BLaER1 (cell line): ENCODE measurements around the gene ELMO1.
"Not testable (repeated sequence)": the region's sequence is repeated elsewhere in the genome, so short reads cannot be mapped to it uniquely, and the experiment has no call there.

Experiments used
- H3K27ac ChIP-seq: shearing (Covaris generic); formaldehyde crosslinking; 2 replicates; pipeline ENCODE4 v1.8.1; 2022
- H3K27me3 ChIP-seq: shearing (Covaris generic); formaldehyde crosslinking; 2 replicates; pipeline ENCODE4 v1.8.1; 2022
- H3K36me3 ChIP-seq: shearing (Covaris generic); formaldehyde crosslinking; 2 replicates; pipeline ENCODE4 v1.8.1; 2022
- H3K4me1 ChIP-seq: shearing (Covaris generic); formaldehyde crosslinking; 2 replicates; pipeline ENCODE4 v1.8.1; 2022
- H3K4me2 ChIP-seq: shearing (Covaris generic); formaldehyde crosslinking; 2 replicates; pipeline ENCODE4 v1.8.1; 2022
- H3K4me3 ChIP-seq: shearing (Covaris generic); formaldehyde crosslinking; 2 replicates; pipeline ENCODE4 v1.8.1; 2022
- H3K9ac ChIP-seq: shearing (Covaris generic); formaldehyde crosslinking; 2 replicates; pipeline ENCODE4 v1.8.1; 2022
- H3K9me3 ChIP-seq: shearing (Covaris generic); formaldehyde crosslinking; 2 replicates; pipeline ENCODE4 v1.8.1; 2022
- H4K20me1 ChIP-seq: shearing (Covaris generic); formaldehyde crosslinking; 2 replicates; pipeline ENCODE4 v1.8.1; 2022
- Cebpa-rat ChIP-seq: shearing (Covaris generic); IDR thresholded peaks from 2 replicates; pipeline ENCODE4 v1.8.1; 2022

The ELMO1 gene

GRCh38 chr7:37150856-37151255 lies 297.8 kb downstream of the ELMO1 start:
- no peak for TF ChIP-seq Cebpa-rat
- Histone ChIP-seq H3K9me3 (no peaks in the 10 kb centered on the region), H3K4me3 (no peak overlapping the region), H4K20me1 (no peaks in the 10 kb centered on the region), H3K27me3 (no peaks in the 10 kb centered on the region), H3K9ac (no peak overlapping the region), H3K4me1 (no peaks in the 10 kb centered on the region), H3K4me2 (no peak overlapping the region), H3K36me3 (peaks cover 19% of the 10 kb centered on the region), H3K27ac (no peak overlapping the region)

GRCh38 chr7:37150180-37150579 lies 298.5 kb downstream of the ELMO1 start:
- H3K27me3 ChIP-seq = no peaks in the 10 kb centered on the region
- H3K27ac ChIP-seq = no peak overlapping the region
- peaks cover 20% of the 10 kb centered on the region for H3K36me3 ChIP-seq
- H3K4me2 ChIP-seq = no peak overlapping the region
- no peaks in the 10 kb centered on the region for H3K4me1 ChIP-seq
- H3K9me3 ChIP-seq = no peaks in the 10 kb centered on the region
- H3K4me3 ChIP-seq = no peak overlapping the region
- H3K9ac ChIP-seq = no peak overlapping the region
- no peaks in the 10 kb centered on the region for H4K20me1 ChIP-seq
- TF ChIP-seq Cebpa-rat = no peak

- Histone ChIP-seq H3K4me3 (no peak overlapping the region), H3K27me3 (no peaks in the 10 kb centered on the region), H3K4me1 (no peaks in the 10 kb centered on the region), H3K9ac (no peak overlapping the region), H3K4me2 (no peak overlapping the region), H3K36me3 (peaks cover 20% of the 10 kb centered on the region), H4K20me1 (no peaks in the 10 kb centered on the region), H3K9me3 (no peaks in the 10 kb centered on the region), H3K27ac (no peak overlapping the region)
- TF ChIP-seq Cebpa-rat = no peak
Measured at GRCh38 chr7:37149773-37150124, 298.9 kb downstream of the ELMO1 start.

- no peak overlapping the region for H3K4me2 ChIP-seq
- no peak for TF ChIP-seq Cebpa-rat
- no peak overlapping the region for H3K4me3 ChIP-seq
- H3K27me3 ChIP-seq = no peaks in the 10 kb centered on the region
- peaks cover 20% of the 10 kb centered on the region for H3K36me3 ChIP-seq
- no peak overlapping the region for H3K27ac ChIP-seq
- H3K9ac ChIP-seq = no peak overlapping the region
- no peaks in the 10 kb centered on the region for H3K9me3 ChIP-seq
- no peaks in the 10 kb centered on the region for H4K20me1 ChIP-seq
- no peaks in the 10 kb centered on the region for H3K4me1 ChIP-seq
Measured at GRCh38 chr7:37149051-37149772, 299.5 kb downstream of the ELMO1 start.

- H3K4me3 ChIP-seq = no peak overlapping the region
- H3K9ac ChIP-seq = no peak overlapping the region
- H3K4me1 ChIP-seq = no peaks in the 10 kb centered on the region
- H4K20me1 ChIP-seq = no peaks in the 10 kb centered on the region
- H3K27ac ChIP-seq = no peak overlapping the region
- TF ChIP-seq Cebpa-rat = no peak
- no peak overlapping the region for H3K4me2 ChIP-seq
- H3K36me3 ChIP-seq = 0 out of 2 replicates have a peak, but pooled peaks cover 5% of the 10 kb centered on the region
- H3K9me3 ChIP-seq = 0 out of 2 replicates have a peak, but pooled peaks cover 5% of the 10 kb centered on the region
- H3K27me3 ChIP-seq = no peaks in the 10 kb centered on the region
Measured at GRCh38 chr7:37145682-37146081, 303.0 kb downstream of the ELMO1 start.

GRCh38 chr7:37144423-37144822 lies 304.2 kb downstream of the ELMO1 start:
- no peak for TF ChIP-seq Cebpa-rat
- no peak overlapping the region for H3K4me2 ChIP-seq
- no peaks in the 10 kb centered on the region for H3K27me3 ChIP-seq

GRCh38 chr7:37142958-37143357 lies 305.7 kb downstream of the ELMO1 start:
- Histone ChIP-seq H3K27me3 (no peaks in the 10 kb centered on the region), H3K27ac (no peak overlapping the region), H3K9me3 (peaks cover 24% of the 10 kb centered on the region), H4K20me1 (no peaks in the 10 kb centered on the region), H3K4me3 (no peak overlapping the region), H3K4me1 (no peaks in the 10 kb centered on the region), H3K36me3 (peaks cover 13% of the 10 kb centered on the region; the same call in 1 of the 2 replicates), H3K4me2 (no peak overlapping the region), H3K9ac (no peak overlapping the region)
- TF ChIP-seq Cebpa-rat = no peak

More at GRCh38 chr7:37144423-37144822, 304.2 kb downstream of the ELMO1 start:
- H3K4me3 ChIP-seq = no peak overlapping the region
- H3K9me3 ChIP-seq = peaks cover 15% of the 10 kb centered on the region
- no peaks in the 10 kb centered on the region for H4K20me1 ChIP-seq
- H3K27ac ChIP-seq = no peak overlapping the region
- peaks cover 13% of the 10 kb centered on the region; the same call in 1 of the 2 replicates for H3K36me3 ChIP-seq
- no peaks in the 10 kb centered on the region for H3K4me1 ChIP-seq
- H3K9ac ChIP-seq = no peak overlapping the region

- Histone ChIP-seq H3K4me3 (no peak overlapping the region), H3K27ac (no peak overlapping the region), H3K36me3 (peaks cover 13% of the 10 kb centered on the region; the same call in 1 of the 2 replicates), H4K20me1 (no peaks in the 10 kb centered on the region), H3K9ac (no peak overlapping the region), H3K4me2 (no peak overlapping the region), H3K9me3 (peaks cover 36% of the 10 kb centered on the region), H3K4me1 (no peaks in the 10 kb centered on the region), H3K27me3 (no peaks in the 10 kb centered on the region)
- no peak for TF ChIP-seq Cebpa-rat
Measured at GRCh38 chr7:37141742-37142141, 306.9 kb downstream of the ELMO1 start.

- not testable (repeated sequence) for H4K20me1 ChIP-seq, H3K4me3 ChIP-seq, H3K27ac ChIP-seq, H3K9ac ChIP-seq, H3K4me2 ChIP-seq, H3K27me3 ChIP-seq
- H3K9me3 ChIP-seq = peaks cover 17% of the 10 kb centered on the region
- H3K36me3 ChIP-seq = peaks cover 51% of the 10 kb centered on the region
- peaks cover 11% of the 10 kb centered on the region for H3K4me1 ChIP-seq
Measured at GRCh38 chr7:37133902-37134301, 314.8 kb downstream of the ELMO1 start.

- no peak overlapping the region for H3K4me3 ChIP-seq
- TF ChIP-seq Cebpa-rat = no peak
- H3K27ac ChIP-seq = no peak overlapping the region
- H3K9ac ChIP-seq = no peak overlapping the region
- H4K20me1 ChIP-seq = no peaks in the 10 kb centered on the region
- peaks cover 62% of the 10 kb centered on the region for H3K36me3 ChIP-seq
- H3K4me1 ChIP-seq = peaks cover 11% of the 10 kb centered on the region
- 0 out of 2 replicates have a peak, but pooled peaks cover 2% of the 10 kb centered on the region for H3K9me3 ChIP-seq
- peak overlapping the region; percentile 56 for H3K4me2 ChIP-seq
- no peaks in the 10 kb centered on the region for H3K27me3 ChIP-seq
Measured at GRCh38 chr7:37131855-37132254, 316.8 kb downstream of the ELMO1 start.

- H3K4me1 ChIP-seq = peaks cover 11% of the 10 kb centered on the region
- no peaks in the 10 kb centered on the region for H3K27me3 ChIP-seq
- no peak overlapping the region for H3K4me3 ChIP-seq
- peaks cover 6% of the 10 kb centered on the region; the same call in 1 of the 2 replicates for H3K9me3 ChIP-seq
- TF ChIP-seq Cebpa-rat = no peak
- H4K20me1 ChIP-seq = no peaks in the 10 kb centered on the region
- peaks cover 51% of the 10 kb centered on the region for H3K36me3 ChIP-seq
- no peak overlapping the region for H3K4me2 ChIP-seq
- no peak overlapping the region for H3K9ac ChIP-seq
- H3K27ac ChIP-seq = no peak overlapping the region
Measured at GRCh38 chr7:37129035-37129425, 319.6 kb downstream of the ELMO1 start.
